Limb (tissue), 2 donors: ENCODE measurements around the gene PREX1.

Source experiments
- DNase-seq, 2 donors: peaks; one replicate each; pipeline ENCODE4 v3.0.0-alpha.2; 2016; ENCODE audit errors: extremely low spot score in 2 of 2

Gene PREX1

DNA sequence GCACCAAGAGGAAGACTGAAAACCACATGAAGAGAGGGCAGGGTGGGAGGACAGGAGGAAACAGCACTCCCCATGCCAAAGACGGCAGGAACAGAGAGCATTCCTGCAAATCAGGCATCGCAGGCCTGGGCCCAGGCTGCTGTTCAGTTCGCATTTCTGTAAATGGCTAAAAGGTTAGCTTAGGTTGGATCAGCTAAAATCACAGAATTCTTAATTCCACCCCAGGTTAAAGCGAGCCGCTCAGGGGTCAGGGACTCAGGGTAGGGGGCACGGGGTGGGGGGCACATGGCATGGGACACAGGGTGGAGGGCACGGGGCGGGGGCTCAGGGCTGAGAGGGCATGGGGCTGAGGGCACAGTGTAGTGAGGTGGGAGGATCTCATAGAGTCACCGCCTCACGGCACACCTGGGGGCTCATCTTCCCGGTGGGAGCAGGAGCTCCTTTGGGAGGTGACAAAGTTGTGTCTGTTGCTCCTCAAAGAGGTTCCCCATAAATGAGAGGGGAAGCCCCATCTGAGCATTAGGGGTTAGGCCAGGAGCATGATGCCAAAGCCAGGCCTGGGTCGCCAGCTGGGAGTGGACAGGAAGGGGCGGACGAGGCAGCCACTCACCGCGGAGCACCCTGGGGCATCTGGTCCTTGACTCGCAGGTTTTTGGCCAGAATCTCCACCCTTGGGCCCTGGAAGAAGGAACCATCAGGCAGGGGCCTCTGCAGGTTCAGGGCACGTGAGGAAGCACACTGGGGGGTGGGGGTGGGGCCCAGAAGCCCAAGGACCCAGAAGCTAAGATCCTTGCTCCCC, 200.7 kb downstream of the PREX1 start:
- DNase-seq: no peak

DNA sequence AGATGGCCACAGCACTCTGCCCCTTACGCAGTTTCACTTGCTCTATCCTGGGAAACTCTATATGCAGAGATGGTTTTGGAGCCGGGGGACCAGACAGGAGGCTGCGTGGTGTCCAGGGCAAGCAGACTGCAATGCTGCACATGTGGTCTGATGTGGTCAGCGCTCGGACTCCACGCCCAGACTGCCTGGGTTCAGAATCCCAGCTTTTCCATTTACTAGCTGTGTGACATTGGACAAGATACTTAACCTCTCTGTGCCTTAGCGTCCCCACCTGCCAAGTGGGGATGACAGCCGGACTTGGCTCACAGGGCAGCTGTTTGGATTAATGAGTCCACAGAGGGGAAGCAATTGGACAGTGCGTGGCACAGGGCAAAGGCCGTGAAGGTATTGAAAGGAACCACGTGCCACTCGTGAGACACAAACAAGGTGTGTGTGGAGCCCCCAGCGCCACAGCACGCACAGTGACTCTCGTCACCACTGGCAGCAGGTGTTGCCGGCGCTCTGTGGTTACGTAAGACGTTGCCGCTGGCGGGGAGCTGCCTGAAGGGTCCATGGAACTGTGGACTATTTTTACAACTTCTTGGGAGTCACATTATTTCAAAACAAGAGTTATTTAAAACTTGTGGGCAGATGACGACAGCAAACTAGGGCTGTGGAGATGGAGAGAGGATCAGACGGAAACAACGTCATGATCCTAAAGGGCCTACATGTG, 201.4 kb downstream of the PREX1 start:
- no peak for DNase-seq

DNA sequence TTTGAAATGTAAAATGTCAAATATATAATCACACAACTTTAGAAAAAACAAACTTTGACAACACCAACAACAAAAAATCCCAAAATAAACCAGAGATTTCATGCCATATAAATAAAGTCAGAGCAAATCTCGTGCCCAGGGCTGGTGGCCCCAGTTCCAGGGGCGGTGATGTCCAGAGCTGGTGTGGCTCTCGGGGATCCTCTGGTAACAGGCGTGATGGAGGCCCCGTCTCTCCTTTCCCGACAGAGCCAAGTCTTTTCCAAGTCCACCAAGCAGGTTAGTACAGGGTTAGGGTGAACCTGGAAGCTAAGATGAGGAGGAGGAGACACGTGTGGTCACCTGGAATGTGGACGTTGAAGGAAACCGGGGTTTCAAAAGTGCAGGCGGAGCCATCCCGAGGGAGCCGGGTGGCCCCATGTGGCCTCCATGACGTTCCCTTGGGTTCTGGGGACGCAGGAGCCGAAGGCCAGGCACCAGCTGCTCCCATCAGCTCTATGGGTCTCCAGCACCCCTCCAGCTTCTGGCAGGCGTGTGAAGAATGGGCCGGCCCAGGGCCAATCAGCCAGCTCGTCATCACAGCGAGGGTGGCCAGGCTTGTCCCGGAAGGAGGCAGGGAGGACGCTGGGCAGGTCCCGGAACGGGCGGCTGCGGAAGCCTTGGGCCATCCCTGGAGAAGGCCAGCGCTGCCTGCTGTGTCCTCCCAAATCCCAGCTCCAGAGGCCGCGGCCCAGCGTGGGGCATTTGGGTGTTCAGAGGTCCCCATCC, 202.5 kb downstream of the PREX1 start:
- DNase-seq: no peak

DNA sequence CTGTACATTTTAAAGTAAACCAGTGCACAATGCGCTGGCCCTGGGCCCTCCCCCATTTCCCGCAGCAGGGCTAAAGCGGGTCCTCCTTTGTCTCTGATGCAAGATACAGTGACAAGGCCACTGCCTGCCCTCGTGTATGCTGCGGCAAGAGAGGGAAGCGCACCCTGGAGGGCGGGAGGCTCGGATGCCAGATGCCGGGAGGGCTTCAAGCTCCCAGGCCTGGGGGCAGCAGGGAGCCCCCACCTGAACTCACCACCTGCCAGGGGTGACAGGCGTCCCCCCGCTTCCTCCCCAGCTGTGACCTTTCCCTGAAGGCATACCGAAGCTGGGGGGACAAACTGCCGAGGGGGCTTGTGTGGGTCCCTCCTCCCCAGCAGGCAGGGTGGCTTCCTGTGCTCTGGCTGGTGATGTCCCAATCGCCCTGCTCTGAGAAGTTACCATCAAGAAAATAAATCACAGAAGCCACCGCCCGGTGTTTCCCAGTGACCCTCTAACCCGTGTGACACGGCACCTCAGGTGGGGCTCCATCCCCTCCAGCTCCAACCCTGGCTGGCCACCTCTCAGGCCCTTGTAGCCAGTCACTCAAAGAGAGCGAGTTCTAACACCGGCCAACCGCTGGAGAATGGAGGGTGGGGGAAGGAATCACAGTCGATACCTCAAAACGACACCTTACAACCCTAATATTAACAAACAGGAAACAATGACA, 203.3 kb downstream of the PREX1 start:
- DNase-seq: no peak

DNA sequence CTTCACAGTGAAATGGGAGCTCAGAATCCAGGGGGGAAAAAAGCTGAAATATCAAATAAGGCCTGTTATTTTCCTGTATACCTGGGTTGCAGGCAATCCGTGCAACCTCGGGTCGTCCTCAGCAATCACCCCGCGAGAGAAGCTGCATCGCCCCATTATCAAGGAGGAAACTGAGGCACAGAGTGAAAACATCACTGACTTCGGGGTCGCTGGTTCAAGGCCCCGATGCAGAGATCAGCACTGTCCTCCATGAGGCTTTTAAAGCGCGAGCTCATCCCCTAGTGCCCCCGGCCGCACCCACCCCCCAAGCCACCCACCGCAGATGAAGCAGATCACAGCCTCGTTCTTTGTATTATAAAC, 203.9 kb downstream of the PREX1 start:
- no peak for DNase-seq

DNA sequence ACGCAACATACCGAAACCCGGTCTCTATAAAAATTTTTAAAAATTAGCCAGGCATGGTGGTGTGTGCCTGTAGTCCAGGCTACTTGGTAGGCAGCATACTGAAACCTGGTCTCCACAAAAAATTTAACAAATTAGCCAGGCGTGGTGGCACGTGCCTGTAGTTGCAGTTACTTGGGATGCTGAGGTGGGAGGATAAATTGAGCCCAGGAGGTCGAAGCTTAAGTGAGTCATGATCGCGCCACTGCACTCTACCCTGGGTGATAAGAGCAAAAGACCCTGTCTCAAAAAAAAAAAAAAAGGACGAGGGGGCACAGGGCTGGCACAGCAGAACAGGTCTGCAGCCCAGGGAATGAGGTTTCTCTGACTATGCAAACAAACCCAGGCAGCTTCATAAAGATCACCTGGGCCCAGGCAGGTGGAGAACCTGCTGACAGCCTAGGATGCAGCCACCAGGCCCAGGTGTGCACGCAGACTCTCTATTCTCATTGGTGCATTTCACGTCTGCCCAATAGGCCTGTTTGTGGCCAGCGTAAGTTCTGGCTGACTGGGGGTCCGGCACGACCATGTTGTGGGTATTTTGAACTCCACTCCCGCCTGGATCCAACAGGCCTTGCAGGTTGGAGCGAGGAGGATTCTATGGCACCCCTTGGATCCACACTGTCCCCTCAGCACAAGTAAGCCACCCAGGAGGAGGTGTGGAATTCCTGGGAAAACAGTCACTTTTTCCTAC, 204.5 kb downstream of the PREX1 start:
- no peak for DNase-seq

DNA sequence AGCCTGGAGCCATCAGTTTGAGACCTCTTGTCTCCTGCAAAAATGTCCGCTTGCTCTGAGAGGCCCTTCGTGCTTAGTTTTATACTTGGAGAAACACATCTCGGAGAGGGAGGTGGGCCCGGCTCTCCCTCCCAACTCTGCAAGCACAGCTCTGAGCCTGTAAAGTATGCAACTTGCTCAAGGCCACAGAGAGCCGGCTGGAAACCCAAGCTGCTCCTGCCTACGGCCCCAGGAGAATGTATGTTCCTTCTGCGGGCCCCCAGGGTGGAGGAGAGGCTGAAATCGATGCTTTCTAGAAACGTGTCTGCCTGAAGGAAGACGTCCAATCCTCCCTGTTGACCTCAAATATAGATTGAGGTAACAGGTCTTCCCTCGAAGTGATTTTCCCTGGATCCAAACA, 205.4 kb downstream of the PREX1 start:
- DNase-seq: no peak

GRCh38 chr20:48621376-48622078, 206.3 kb downstream of the PREX1 start:
- peak in 1 of 2 donors; percentile 36 for DNase-seq

- peak; percentile 86 to 94 for DNase-seq
These were observed 207.1 kb downstream of the PREX1 start for GRCh38 chr20:48620507-48621375.

DNA sequence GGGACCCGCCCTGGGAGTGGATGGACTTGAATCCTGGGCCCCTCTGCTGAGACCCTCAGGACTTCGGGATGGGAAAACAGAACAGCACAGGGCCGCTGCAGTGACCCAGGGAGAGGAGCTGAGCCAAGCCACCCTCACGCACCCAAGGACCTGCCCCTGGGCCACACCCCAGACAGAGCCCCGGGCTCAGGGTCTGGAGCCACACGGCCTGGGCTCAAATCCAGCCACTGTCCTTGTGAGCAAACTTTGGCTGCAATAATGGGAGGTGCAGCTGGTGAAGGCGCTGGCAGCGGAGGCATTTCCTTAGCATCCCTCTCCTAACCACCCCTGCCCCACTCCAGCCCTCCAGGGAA, 207.7 kb downstream of the PREX1 start:
- DNase-seq: no peak

GRCh38 chr20:48619126-48620101, 208.4 kb downstream of the PREX1 start:
- DNase-seq: peak in 1 of 2 donors; percentile 57

GRCh38 chr20:48618631-48619030, 209.2 kb downstream of the PREX1 start:
- no peak for DNase-seq

- DNase-seq: no peak
These were observed 209.7 kb downstream of the PREX1 start for GRCh38 chr20:48618052-48618451.

- DNase-seq: no peak
These were observed 210.3 kb downstream of the PREX1 start for GRCh38 chr20:48617481-48617880.

DNA sequence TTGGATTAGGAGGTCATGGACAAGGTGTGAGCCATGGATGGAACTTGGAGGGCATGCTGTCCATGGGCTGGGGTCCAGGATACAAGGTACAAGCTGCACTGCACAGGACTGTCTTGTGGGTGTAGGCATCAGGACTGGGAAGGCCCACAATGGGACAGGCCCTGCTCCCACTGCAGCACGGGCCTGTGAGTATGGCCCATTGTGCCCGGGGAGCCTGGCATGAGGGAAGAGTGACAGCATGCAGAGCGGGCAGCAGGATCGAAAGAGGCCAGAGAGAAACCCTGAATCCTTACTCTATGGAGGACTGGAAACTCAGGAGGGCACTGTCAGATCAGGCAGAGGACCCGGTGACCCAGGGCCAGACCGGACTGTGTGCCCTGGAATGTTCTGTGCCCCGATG, 211.3 kb downstream of the PREX1 start:
- no peak for DNase-seq

GRCh38 chr20:48615871-48616270, 211.9 kb downstream of the PREX1 start:
- DNase-seq: no peak

GRCh38 chr20:48614593-48615274, 213.1 kb downstream of the PREX1 start:
- DNase-seq: no peak

GRCh38 chr20:48613926-48614325, 213.9 kb downstream of the PREX1 start:
- no peak for DNase-seq
